GM12801 (cell line): Measurements from ENCODE around the gene ADIPOR2.

Source experiments
- TF ChIP-seq, protein P1 (sequence below): IDR thresholded peaks from one replicate; pipeline ENCODE4 v1.5.1; 2011; ENCODE audit warnings: control low read depth; ENCODE audit not compliant: insufficient read length; ENCODE audit errors: extremely low read depth

ADIPOR2 gene

DNA sequence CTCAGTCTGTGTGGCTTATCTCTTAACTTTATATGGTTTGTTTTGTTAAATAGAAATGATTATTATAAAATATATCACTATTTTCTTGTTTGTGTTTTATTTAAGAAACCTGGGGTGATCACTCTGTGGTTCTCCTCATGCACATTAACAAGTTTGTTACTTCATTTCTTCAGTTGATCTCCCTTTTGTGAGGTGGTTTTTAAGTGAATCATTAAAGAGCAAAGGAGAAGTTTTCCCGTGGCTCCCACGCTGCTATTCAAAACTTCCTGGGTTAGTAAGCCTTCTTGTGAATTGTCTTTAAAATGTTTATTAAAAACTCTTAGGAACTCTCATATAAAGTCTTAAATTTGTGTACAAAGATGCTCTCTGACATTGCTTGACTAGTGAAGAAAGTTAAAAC, 11.8 kb downstream of the ADIPOR2 start:
- TF ChIP-seq, protein P1, sequence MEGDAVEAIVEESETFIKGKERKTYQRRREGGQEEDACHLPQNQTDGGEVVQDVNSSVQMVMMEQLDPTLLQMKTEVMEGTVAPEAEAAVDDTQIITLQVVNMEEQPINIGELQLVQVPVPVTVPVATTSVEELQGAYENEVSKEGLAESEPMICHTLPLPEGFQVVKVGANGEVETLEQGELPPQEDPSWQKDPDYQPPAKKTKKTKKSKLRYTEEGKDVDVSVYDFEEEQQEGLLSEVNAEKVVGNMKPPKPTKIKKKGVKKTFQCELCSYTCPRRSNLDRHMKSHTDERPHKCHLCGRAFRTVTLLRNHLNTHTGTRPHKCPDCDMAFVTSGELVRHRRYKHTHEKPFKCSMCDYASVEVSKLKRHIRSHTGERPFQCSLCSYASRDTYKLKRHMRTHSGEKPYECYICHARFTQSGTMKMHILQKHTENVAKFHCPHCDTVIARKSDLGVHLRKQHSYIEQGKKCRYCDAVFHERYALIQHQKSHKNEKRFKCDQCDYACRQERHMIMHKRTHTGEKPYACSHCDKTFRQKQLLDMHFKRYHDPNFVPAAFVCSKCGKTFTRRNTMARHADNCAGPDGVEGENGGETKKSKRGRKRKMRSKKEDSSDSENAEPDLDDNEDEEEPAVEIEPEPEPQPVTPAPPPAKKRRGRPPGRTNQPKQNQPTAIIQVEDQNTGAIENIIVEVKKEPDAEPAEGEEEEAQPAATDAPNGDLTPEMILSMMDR: no peak

DNA sequence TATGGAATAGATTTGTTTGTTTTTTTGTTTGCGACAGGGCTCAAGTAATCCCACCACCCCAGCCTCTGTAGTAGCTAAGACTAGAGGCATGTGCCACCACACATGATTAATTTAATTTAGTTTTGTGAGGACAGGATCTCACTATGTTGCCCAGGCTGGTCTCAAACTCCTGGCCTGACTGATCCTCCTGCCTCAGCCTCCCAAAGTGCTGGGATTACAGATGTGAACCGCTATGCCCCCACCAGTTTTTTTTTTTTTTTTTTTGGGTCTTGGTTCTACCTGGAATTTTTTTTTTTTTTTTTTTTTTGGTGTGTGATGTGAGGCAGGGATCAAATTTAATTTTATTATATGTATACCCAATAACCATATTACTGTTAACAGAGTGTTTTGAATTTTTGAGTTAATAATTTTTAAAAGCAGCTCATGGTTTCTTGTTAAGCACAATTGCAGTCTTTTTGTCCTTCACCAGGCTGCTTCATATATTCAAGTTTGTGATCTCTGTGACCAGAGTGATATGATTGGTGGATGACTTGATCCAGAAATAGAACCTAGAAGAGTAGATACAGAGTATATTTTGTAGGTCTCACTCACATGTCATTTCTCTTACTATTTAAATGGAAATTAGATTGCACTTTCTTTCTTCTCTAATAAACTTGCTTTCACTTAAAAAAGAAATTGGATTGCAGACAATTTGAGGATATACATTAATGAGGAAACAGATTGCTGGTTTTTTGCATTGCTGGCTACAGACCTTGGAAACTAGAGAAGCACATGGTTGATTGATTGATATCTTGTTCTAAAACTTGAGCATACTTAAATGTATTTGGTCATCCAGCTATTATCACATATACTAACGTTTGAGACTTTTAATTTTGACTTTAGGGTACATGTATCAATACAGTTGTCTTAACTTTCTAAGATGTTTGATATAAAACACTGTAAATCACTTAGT, 13.2 kb downstream of the ADIPOR2 start:
- TF ChIP-seq, protein P1: no peak

DNA sequence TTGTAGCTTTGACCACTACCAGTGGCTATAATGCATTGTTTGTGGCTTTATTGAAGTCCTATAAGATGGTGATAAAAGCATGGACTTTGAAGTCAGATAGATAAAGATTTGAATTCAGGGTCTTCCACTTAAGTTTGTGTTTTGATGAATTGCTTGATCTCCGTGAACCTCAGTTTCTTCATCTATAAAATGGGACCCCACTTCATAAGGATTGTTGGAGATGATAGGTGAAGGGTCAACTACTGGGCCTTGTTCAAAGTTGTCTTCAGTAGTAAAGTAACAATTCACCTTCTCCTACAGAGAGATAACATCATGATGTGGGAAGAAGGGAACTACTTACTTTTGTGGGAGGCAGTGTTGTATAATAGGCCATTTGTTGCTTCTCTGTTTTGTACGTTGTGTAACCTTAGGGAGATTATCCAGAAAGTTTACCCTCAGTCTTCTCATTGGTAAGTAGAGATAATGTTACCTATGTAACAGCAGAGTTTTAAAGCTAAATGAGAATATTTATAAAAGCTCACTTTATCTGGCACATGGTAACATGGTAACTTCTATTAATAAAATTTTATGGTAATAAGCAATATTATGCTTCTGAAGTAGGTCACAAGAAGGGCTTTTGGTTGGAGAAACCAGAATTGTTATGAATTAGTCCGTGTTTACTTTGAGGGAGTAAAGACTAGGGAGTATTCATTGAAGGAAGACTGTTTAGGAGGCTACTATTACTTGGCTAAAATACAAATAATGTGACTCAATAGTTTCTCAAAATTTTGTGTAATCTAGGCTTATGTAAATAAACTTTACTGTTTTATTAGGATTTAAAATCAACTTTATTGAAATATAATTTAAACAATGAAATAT, 15.1 kb downstream of the ADIPOR2 start:
- TF ChIP-seq, protein P1: no peak

DNA sequence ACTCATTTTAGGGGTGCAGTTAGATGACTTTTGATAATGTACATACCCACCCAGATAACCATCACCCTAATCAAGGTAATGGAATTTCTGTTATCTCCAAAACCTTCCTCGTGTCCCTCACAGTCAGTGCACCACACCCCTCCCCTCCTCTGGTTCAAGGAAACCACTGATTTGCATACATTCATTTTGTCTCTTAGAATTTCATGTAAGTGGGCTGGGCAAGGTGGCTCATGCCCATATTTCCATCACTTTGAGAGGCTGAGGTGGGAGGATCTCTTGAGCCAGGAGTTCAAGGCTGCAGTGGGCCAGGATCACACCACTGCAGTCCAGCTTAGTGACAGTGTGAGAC, 15.7 kb downstream of the ADIPOR2 start:
- TF ChIP-seq, protein P1: no peak

GRCh38 chr12:1707051-1707450, 16.2 kb downstream of the ADIPOR2 start:
- TF ChIP-seq, protein P1: no peak

DNA sequence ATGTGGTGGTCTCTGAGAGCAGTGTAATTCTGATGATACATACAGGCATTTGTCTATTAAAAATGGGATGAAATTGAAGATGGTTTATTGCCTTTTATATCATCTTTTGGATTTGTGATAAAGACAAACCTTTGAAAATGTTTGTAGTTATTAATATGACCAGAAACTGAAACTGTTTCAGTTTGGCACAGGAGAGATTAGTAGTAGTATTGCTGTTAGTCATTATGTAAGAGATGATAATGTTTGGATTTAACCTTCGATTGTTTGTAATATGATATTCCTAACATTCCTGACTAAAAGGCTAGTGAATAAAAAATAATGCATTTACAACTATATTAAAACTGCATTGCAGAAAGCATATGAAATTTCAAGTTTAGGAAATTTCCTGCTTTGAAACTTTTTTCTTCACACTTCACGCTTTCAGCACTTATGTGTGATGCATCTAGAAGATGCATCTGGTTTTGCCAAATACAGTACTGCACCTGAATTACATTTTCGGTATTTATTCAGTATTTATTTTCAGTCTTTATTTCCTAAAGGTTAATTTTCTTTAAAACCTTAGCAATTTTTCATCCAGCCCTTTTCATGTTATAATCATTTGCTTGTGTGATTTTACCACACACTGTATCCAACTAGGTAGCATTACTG, 25.5 kb downstream of the ADIPOR2 start:
- TF ChIP-seq, protein P1: no peak

DNA sequence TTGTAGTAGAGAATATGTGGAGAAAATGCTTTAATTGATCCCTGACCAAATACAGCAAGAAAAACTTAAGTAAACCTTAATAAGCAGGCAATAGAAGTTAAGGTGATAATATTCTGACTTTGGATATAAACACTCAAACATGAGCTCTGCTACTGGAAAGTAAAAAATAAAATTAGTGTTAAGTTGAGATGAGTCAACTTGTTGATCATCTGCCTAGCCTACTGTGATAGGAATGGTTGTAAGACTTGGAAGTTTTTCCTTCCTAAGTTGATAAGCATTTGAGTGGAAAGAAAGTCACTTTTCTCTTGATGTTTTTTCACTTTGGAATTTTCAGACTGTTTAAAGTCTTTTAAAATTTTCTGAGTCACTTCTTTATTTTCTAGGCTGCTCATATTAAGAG, 26.0 kb downstream of the ADIPOR2 start:
- TF ChIP-seq, protein P1: no peak
